ENCODE results near the gene GPX4. TPM values are rescaled to one million over a fixed set of nuclear protein-coding genes. Genes with fewer than 3 reads are reported as not detected.

Gene GPX4
- total RNA-seq, 3 donors from 2014 or later, result 148 to 165 (median 162) TPM

DNA sequence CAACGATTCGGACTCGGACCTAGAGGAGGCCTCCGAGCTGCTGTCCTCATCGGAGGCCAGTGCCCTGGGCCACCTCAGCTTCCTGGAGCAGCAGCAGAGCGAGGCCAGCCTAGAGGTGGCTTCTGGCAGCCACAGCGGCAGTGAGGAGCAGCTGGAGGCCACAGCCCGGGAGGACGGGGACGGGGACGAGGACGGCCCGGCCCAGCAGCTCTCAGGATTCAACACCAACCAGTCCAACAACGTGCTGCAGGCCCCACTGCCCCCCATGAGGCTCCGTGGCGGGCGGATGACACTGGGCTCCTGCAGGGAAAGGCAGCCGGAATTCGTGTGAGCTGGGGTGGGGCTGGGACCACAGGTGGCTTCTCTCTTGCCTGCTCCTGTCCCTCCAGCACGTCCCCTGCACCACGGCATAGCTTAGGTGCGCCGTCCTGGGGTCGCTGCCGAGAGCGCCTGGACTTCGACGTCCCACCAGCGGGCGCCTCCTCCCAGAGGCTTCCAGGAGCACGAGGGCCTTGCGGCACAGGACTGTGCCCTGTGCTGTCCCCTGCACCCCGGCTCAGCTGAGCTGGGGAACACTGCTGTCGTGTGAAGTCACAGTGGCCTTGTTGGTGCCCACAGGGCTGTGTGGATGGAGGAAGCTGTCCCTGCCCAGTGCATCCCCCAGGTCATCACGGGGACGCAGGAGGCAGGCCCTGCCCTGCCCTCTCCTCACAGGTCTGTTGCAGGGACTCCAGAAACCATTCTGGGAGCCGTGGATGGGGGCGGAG lies 17.9 kb upstream of the GPX4 start:
- H3K36me3 Mint-ChIP-seq (ENCODE audit: insufficient read depth), result peaks cover 19% of the 10 kb centered on the region
- H3K9me3 Mint-ChIP-seq, result no peaks in the 10 kb centered on the region
- H3K4me3 Mint-ChIP-seq, result no peak overlapping the region
- DNase-seq (no peak), ATAC-seq (no peak)
- H3K27me3 Mint-ChIP-seq (ENCODE audit: low read depth), result no peaks in the 10 kb centered on the region
- H3K4me1 Mint-ChIP-seq (ENCODE audit: low read depth), result peaks cover 48% of the 10 kb centered on the region

GRCh38 chr19:1086613-1087012 lies 17.2 kb upstream of the GPX4 start:
- Mint-ChIP-seq H3K4me3 (no peak overlapping the region), H3K36me3 (ENCODE audit: insufficient read depth) (peaks cover 18% of the 10 kb centered on the region), H3K27me3 (ENCODE audit: low read depth) (no peaks in the 10 kb centered on the region), H3K4me1 (ENCODE audit: low read depth) (peaks cover 46% of the 10 kb centered on the region), H3K9me3 (no peaks in the 10 kb centered on the region)
- no peak for ATAC-seq
- no peak for DNase-seq

- Mint-ChIP-seq H3K36me3 (ENCODE audit: insufficient read depth) (peaks cover 18% of the 10 kb centered on the region), H3K4me3 (peak overlapping the region; percentile 19), H3K4me1 (ENCODE audit: low read depth) (peaks cover 42% of the 10 kb centered on the region), H3K27me3 (ENCODE audit: low read depth) (no peaks in the 10 kb centered on the region), H3K9me3 (no peaks in the 10 kb centered on the region)
- ATAC-seq (peak; percentile 13 to 28), DNase-seq (no peak)
Observed at GRCh38 chr19:1087813-1088415, 15.9 kb upstream of the GPX4 start.

- ATAC-seq (peak in 1 of 2 donors; percentile 6), DNase-seq (no peak)
- Mint-ChIP-seq H3K4me1 (ENCODE audit: low read depth) (peaks cover 47% of the 10 kb centered on the region), H3K36me3 (ENCODE audit: insufficient read depth) (peaks cover 18% of the 10 kb centered on the region), H3K9me3 (no peaks in the 10 kb centered on the region), H3K4me3 (peak overlapping the region; percentile 19), H3K27me3 (ENCODE audit: low read depth) (no peaks in the 10 kb centered on the region)
Observed at GRCh38 chr19:1088416-1089010, 15.3 kb upstream of the GPX4 start.

DNA sequence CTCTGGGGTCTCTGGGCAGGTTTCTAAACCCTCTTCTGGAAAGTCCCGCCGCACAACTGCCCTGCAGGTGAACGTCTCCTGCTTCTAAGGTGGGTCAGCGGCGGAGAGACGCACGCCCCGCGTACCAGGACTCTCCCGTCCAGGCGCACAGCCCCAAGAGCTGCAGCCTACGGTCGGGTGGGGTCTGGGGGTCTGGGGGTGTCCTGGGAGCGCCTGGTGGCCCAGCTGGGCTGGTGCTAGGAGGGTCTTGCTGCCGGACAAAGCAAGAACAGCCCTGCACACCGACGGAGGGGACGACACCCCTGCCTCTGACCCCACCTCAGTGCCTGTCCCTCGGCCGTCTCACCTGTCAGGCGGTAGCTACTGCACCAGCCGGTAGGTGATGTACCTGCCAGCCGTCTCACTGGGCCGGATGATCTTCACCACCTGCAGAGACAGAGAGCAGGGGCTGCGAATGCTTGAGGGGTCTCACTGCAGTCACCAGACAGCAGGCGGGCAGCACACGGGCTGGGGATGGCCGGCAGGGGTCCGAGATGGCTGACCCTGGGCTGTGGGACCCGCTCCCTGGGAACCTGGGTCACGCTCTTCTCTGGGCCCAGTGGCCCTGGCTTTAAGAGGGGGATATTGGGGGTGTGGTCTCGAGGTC lies 14.5 kb upstream of the GPX4 start:
- no peak overlapping the region for H3K4me3 Mint-ChIP-seq

GRCh38 chr19:1089891-1090290 lies 13.9 kb upstream of the GPX4 start:
- DNase-seq (no peak), ATAC-seq (no peak)
- H3K4me1 Mint-ChIP-seq (ENCODE audit: low read depth), result peaks cover 48% of the 10 kb centered on the region
- H3K27me3 Mint-ChIP-seq (ENCODE audit: low read depth), result no peaks in the 10 kb centered on the region
- H3K9me3 Mint-ChIP-seq, result no peaks in the 10 kb centered on the region
- no peak overlapping the region for H3K4me3 Mint-ChIP-seq
- peaks cover 15% of the 10 kb centered on the region for H3K36me3 Mint-ChIP-seq (ENCODE audit: insufficient read depth)

More for the DNA sequence above, 14.5 kb upstream of the GPX4 start:
- ATAC-seq, result no peak
- no peak for DNase-seq
- Mint-ChIP-seq H3K9me3 (no peaks in the 10 kb centered on the region), H3K4me1 (ENCODE audit: low read depth) (peaks cover 47% of the 10 kb centered on the region), H3K36me3 (ENCODE audit: insufficient read depth) (peaks cover 15% of the 10 kb centered on the region), H3K27me3 (ENCODE audit: low read depth) (no peaks in the 10 kb centered on the region)

DNA sequence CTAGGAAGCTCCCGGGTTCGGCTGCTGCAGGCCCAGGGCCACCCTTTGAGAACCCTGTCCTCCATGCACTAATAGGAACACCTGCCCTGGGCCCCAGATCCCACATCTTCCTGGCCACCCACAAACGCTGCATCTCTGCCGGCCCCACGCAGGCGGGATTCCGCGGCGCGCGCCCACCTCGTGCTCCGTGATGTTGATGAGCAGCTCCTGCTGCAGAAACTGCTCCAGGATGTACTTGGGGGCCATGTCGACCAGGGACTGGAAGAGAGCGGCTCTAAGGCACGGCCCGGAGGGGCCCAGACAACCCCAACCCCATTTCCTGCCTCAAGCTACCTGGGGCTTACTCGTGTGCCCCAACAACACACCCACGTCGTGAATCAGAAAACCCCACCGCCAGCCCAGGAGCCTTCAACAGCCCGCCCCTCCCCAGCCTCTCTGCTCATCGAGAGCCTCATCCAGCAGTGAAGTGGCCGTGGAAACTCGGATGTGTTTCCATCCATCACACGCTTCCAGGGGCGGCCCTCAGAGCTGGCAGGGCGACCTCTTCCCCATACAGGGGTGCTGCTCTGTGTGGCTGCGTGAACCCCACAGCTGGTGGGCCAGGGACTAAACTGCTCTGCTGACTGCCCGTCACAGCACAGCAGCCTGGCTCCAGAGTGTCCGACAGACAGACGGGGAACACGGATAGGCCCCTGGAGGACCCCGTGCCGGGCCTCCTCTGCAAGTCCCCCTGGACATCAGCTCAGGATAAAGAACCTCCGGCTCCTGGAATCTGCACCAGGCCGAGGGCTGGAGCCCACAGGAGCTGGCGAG lies 12.9 kb upstream of the GPX4 start:
- H3K27me3 Mint-ChIP-seq (ENCODE audit: low read depth), result no peaks in the 10 kb centered on the region
- no peak overlapping the region for H3K4me3 Mint-ChIP-seq
- H3K4me1 Mint-ChIP-seq (ENCODE audit: low read depth), result peaks cover 50% of the 10 kb centered on the region
- ATAC-seq (peak in 1 of 2 donors; percentile 11), DNase-seq (no peak)
- H3K36me3 Mint-ChIP-seq (ENCODE audit: insufficient read depth), result peaks cover 7% of the 10 kb centered on the region
- H3K9me3 Mint-ChIP-seq, result no peaks in the 10 kb centered on the region

- DNase-seq (no peak), ATAC-seq (no peak)
- Mint-ChIP-seq H3K9me3 (no peaks in the 10 kb centered on the region), H3K4me1 (ENCODE audit: low read depth) (peaks cover 52% of the 10 kb centered on the region), H3K4me3 (no peak overlapping the region), H3K27me3 (ENCODE audit: low read depth) (no peaks in the 10 kb centered on the region), H3K36me3 (ENCODE audit: insufficient read depth) (peaks cover 7% of the 10 kb centered on the region)
Observed at GRCh38 chr19:1091544-1092175, 12.1 kb upstream of the GPX4 start.

- Mint-ChIP-seq H3K36me3 (ENCODE audit: insufficient read depth) (peaks cover 3% of the 10 kb centered on the region), H3K4me1 (ENCODE audit: low read depth) (peaks cover 48% of the 10 kb centered on the region), H3K9me3 (no peaks in the 10 kb centered on the region), H3K27me3 (ENCODE audit: low read depth) (no peaks in the 10 kb centered on the region), H3K4me3 (peak overlapping the region; percentile 92)
- ATAC-seq (no peak), DNase-seq (no peak)
Observed at GRCh38 chr19:1093330-1093729, 10.5 kb upstream of the GPX4 start.

- peak overlapping the region; percentile 92 for H3K4me3 Mint-ChIP-seq
- no peaks in the 10 kb centered on the region for H3K9me3 Mint-ChIP-seq
- peaks cover 46% of the 10 kb centered on the region for H3K4me1 Mint-ChIP-seq (ENCODE audit: low read depth)
- ATAC-seq (no peak), DNase-seq (no peak)
- peaks cover 3% of the 10 kb centered on the region for H3K36me3 Mint-ChIP-seq (ENCODE audit: insufficient read depth)
- no peaks in the 10 kb centered on the region for H3K27me3 Mint-ChIP-seq (ENCODE audit: low read depth)
Observed at GRCh38 chr19:1093811-1094553, 9.8 kb upstream of the GPX4 start.

DNA sequence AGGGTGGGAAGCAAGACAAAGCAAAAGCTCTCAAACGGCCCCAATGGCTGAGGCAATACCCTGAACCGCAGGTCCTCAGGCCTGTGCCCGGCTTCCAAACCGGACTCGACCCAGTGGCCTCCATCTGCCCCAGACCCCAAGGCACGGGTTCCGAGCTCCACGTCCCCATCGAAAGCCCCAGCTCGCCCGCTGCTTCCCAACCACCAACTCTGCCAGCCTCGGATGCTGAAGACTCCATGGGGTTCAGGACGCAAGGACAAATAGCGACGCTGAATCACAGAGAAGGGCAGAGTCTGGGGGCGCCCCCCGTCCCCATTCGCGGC lies 9.2 kb upstream of the GPX4 start:
- peak; percentile 20 to 35 for ATAC-seq
- no peak for DNase-seq
- Mint-ChIP-seq H3K36me3 (ENCODE audit: insufficient read depth) (peaks cover 3% of the 10 kb centered on the region), H3K4me1 (ENCODE audit: low read depth) (peaks cover 51% of the 10 kb centered on the region), H3K27me3 (ENCODE audit: low read depth) (no peaks in the 10 kb centered on the region), H3K9me3 (no peaks in the 10 kb centered on the region), H3K4me3 (peak overlapping the region; percentile 92)

GRCh38 chr19:1094978-1095701 lies 8.7 kb upstream of the GPX4 start, which contains the start of gene POLR2E:
POLR2E (minus strand) TSS chr19:1095375; CDS start chr19:1095315, 60 bp downstream.
- Mint-ChIP-seq H3K27me3 (ENCODE audit: low read depth) (no peaks in the 10 kb centered on the region), H3K4me3 (peak within 1 kb of the TSS; percentile 92), H3K4me1 (ENCODE audit: low read depth) (peaks cover 54% of the 10 kb centered on the region), H3K36me3 (ENCODE audit: insufficient read depth) (peaks cover 3% of the 10 kb centered on the region), H3K9me3 (no peaks in the 10 kb centered on the region)
- DNase-seq (peak; percentile 98), ATAC-seq (peak; percentile 94)

All from activated T-cell treated with anti-CD3 and anti-CD28 coated beads, Interleukin-2, amount 50 U/mL, for 4 hours (primary cell).